Breast epithelium (tissue), 4 donors: ENCODE results near the gene MX2. TPM values are rescaled to one million over a fixed set of nuclear protein-coding genes. Genes with fewer than 3 reads are reported as not detected.
"Not testable (repeated sequence)": the region's sequence is repeated elsewhere in the genome, so short reads cannot be mapped to it uniquely, and the experiment has no call there.

Experiments used
- DNase-seq, 2 donors: peaks; one replicate each; pipeline ENCODE4 v3.0.0-alpha.2; 2019; ENCODE audit warnings: low spot score in 2 of 2
- H3K27ac ChIP-seq, 2 donors: fragments of 200-600 bp; sonication (generic) in 1 of 2; one replicate each; pipeline ENCODE4 v1.5.1; 2016 to 2019; ENCODE audit warnings: mild to moderate bottlenecking in 1 of 2
- H3K27me3 ChIP-seq, 2 donors: fragments of 200-600 bp; sonication (generic) in 1 of 2; one replicate each; pipeline versions ENCODE4 v1.5.1 to v1.6.0; 2017 to 2019; ENCODE audit warnings: control low read depth in 1 of 2, mild to moderate bottlenecking in 1 of 2
- H3K36me3 ChIP-seq: fragments of 200-600 bp; one replicate; pipeline ENCODE4 v1.5.1; 2019
- H3K4me1 ChIP-seq, 2 donors: fragments of 200-600 bp; sonication (generic); one replicate each; pipeline ENCODE4 v1.5.1; 2016 to 2019; ENCODE audit warnings: control low read depth in 1 of 2
- H3K4me3 ChIP-seq, 3 donors: fragments of 200-600 bp; sonication (generic); 1 replicate in 2 of 3; 2 replicates in 1 of 3; pipeline ENCODE4 v1.5.1; 2016 to 2019; ENCODE audit warnings: mild to moderate bottlenecking in 3 of 3, moderate library complexity in 2 of 3
- H3K9me3 ChIP-seq, 2 donors: fragments of 200-600 bp; sonication (generic) in 1 of 2; one replicate each; pipeline ENCODE4 v1.5.1; 2016 to 2019; ENCODE audit warnings: control low read depth in 1 of 2
- POLR2A ChIP-seq: fragments of 450-650 bp; IDR thresholded peaks from one replicate; pipeline ENCODE4 v1.6.1; 2016; ENCODE audit warnings: antibody characterized with exemption, mild to moderate bottlenecking, moderate library complexity
- POLR2AphosphoS5 ChIP-seq, 3 donors: sonication (generic); formaldehyde crosslinking; IDR thresholded peaks; one replicate each; pipeline ENCODE4 v1.6.1; 2017; ENCODE audit warnings: antibody characterized with exemption in 3 of 3
- intact Hi-C: fragments of 100-400 bp; cut with DNase I; formaldehyde crosslinking; loops from one replicate; pipeline ENCODE4 v1.15.1; 2023; ENCODE audit warnings: low total_unique reads
- total RNA-seq, 3 donors: library from RNA; depleted of rRNA; stranded (reverse); fragments of >200 nt; gene quantifications; one replicate each; pipeline ENCODE4 v1.1.0, GENCODE V29; 2016
- TF ChIP-seq, protein P1 (sequence below), 3 donors: fragments of 450-650 bp; IDR thresholded peaks; one replicate each; pipeline ENCODE4 v1.5.1; 2016 to 2017; ENCODE audit warnings: antibody characterized with exemption in 3 of 3, mild to moderate bottlenecking in 3 of 3, moderate library complexity in 3 of 3

MX2 gene
- total RNA-seq, 3 donors from 2014 or later = 8.9 to 31.5 (median 29.4) TPM

DNA sequence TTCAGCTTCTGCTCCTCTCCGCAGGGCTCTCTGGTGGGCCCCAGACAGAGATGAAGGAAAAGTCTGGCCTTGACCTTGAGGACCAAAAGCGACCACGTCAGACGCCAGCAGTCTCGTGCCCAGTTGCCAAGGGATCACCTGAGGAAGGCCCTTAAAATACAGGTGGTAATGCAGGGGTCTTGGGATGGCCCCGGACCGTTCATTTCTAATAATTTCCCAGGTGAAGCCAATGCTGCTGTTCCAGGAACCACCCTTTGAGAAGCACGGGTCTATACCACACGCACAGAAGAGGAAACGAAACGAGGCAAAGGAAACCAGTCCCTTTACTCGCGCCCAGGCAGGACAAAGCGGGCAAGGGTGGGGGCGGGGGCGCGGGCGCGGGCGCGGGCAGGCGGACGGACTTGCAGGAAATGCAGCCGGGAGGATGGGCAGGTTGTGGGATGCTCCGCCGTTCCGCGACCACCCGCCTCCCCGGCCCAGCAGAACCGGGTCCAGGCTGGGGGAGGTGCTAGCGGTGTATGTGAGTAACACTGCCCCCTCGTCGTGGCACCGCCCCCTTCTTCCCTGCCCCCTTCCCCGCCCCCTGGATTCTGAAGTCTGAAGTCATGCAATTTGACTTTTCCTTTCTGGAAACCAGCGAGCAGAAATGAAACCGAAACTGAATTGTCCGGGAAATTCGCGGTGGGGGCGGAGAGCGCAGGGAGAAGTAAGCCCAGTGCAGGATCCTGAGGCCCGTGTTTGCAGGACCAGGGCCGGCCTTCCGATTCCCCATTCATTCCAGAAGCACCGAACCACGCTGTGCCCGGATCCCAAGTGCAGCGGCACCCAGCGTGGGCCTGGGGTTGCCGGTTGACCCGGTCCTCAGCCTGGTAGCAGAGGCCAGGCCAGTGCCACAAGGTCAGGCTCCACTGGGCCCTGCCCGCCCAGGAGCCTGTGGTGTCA lies 58.4 kb downstream of the MX2 start:
- Histone ChIP-seq H3K36me3 (no peaks in the 10 kb centered on the region), H3K9me3 (no peaks in the 10 kb centered on the region), H3K4me3 (peak overlapping the region; percentile 65 to 86 (median 67)), H3K27me3 (no peaks in the 10 kb centered on the region), H3K27ac (peak overlapping the region; percentile 86 to 96), H3K4me1 (no peaks in the 10 kb centered on the region)
- DNase-seq = peak; percentile 72 to 81
- TF ChIP-seq POLR2AphosphoS5 (IDR thresholded peaks at IDR 0.05) (peak in 2 of 3 donors; percentile 35 to 37), POLR2A (no peak)
- TF ChIP-seq, protein P1, sequence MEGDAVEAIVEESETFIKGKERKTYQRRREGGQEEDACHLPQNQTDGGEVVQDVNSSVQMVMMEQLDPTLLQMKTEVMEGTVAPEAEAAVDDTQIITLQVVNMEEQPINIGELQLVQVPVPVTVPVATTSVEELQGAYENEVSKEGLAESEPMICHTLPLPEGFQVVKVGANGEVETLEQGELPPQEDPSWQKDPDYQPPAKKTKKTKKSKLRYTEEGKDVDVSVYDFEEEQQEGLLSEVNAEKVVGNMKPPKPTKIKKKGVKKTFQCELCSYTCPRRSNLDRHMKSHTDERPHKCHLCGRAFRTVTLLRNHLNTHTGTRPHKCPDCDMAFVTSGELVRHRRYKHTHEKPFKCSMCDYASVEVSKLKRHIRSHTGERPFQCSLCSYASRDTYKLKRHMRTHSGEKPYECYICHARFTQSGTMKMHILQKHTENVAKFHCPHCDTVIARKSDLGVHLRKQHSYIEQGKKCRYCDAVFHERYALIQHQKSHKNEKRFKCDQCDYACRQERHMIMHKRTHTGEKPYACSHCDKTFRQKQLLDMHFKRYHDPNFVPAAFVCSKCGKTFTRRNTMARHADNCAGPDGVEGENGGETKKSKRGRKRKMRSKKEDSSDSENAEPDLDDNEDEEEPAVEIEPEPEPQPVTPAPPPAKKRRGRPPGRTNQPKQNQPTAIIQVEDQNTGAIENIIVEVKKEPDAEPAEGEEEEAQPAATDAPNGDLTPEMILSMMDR (IDR thresholded peaks at IDR 0.05) = no peak
- intact Hi-C loops = no loop called here

DNA sequence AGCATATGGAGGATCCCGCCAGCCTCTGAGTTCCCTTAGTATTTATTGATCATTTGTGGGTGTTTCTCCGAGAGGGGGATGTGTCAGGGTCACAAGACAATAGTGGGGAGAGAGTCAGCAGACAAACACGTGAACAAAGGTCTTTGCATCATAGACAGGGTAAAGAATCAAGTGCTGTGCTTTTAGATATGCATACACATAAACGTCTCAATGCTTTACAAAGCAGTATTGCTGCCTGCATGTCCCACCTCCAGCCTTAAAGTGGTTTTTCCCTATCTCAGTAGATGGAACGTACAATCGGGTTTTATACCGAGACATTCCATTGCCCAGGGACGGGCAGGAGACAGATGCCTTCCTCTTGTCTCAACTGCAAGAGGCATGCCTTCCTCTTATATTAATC lies 59.2 kb downstream of the MX2 start:
- H3K27ac ChIP-seq = peak overlapping the region; percentile 86 to 96
- intact Hi-C loops, H3K4me1 ChIP-seq, DNase-seq, H3K9me3 ChIP-seq, H3K27me3 ChIP-seq, H3K36me3 ChIP-seq: not testable (repeated sequence)
- peak overlapping the region; percentile 65 to 86 (median 67) for H3K4me3 ChIP-seq

DNA sequence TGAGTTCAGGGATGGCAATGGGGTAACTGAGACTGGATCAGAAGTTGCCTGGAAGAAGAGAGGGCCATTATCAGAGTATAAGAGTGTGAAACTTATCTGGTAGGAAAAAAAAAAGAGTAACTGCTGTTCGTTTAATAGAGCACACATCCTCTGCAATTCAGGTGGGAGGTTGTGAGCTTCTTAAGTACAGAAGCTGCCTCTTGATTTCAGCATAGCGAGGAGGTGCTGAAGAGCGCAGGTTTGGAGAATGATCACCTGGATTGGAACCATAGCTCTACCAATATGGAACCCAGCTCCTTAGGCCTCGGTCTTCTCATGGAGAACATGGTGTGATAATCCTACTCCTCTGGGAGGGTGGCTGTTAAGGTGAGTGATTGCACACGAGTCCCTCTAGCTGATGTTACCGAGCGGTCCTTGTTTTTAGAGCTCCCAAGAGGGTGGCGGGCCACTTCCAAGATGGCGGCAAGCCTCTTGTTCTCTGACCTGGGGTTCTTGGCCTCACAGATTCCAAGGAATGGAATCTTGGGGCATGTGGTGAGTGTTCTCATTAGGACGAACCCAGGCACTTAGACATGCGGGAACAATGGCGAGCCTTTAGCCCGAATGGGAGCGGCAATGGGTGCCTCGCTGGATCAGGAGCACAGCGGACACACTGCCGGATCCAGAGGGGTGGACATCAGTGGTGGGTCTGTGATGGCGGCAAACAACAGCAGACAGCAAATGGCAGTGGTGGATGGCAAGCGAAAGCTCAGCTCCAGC lies 60.9 kb downstream of the MX2 start:
- H3K9me3 ChIP-seq = no peaks in the 10 kb centered on the region
- no peaks in the 10 kb centered on the region for H3K27me3 ChIP-seq
- H3K27ac ChIP-seq = peak overlapping the region in 1 of 2 donors; percentile 26
- DNase-seq = no peak
- TF ChIP-seq POLR2A = no peak
- TF ChIP-seq, protein P1 (IDR thresholded peaks at IDR 0.05) = no peak
- TF ChIP-seq POLR2AphosphoS5 (IDR thresholded peaks at IDR 0.05) = no peak
- H3K4me3 ChIP-seq = no peak overlapping the region
- no peaks in the 10 kb centered on the region for H3K4me1 ChIP-seq
- H3K36me3 ChIP-seq = no peaks in the 10 kb centered on the region
- intact Hi-C loops = no loop called here

DNA sequence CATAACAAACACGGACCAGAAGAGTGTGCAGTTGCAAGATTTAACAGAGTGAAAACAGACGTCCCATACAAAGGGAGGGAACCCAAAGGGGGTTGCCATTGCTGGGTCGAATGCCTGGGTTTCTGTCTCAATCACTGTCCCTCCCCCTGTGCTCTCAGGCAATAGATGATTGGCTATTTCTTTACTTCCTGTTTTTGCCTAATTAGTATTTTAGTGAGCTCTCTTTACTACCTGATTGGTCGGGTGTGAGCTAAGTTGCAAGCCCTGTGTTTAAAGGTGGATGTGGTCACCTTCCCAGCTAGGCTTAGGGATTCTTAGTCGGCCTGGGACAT lies 61.4 kb downstream of the MX2 start:
- DNase-seq, H3K4me1 ChIP-seq, intact Hi-C loops, H3K27ac ChIP-seq, H3K36me3 ChIP-seq, H3K27me3 ChIP-seq, H3K9me3 ChIP-seq, H3K4me3 ChIP-seq: not testable (repeated sequence)

DNA sequence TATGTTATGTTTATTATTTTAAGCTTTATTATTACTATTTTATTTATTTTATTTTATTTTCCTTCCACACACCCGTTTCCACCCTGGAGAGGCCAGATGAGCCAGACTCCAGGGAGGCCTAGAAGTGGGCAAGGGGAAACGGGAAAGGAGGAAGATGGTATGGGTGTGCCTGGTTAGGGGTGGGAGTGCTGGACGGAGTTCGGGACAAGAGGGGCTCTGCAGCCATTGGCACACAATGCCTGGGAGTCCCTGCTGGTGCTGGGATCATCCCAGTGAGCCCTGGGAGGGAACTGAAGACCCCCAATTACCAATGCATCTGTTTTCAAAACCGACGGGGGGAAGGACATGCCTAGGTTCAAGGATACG lies 63.7 kb downstream of the MX2 start:
- H3K4me1 ChIP-seq = no peaks in the 10 kb centered on the region
- H3K4me3 ChIP-seq = peak overlapping the region; percentile 70 to 80 (median 74)
- no peaks in the 10 kb centered on the region for H3K27me3 ChIP-seq
- intact Hi-C loops = no loop called here
- H3K36me3 ChIP-seq = no peaks in the 10 kb centered on the region
- H3K27ac ChIP-seq = peak overlapping the region; percentile 29 to 80
- TF ChIP-seq POLR2A (no peak), POLR2AphosphoS5 (IDR thresholded peaks at IDR 0.05) (no peak)
- TF ChIP-seq, protein P1 (IDR thresholded peaks at IDR 0.05) = no peak
- no peaks in the 10 kb centered on the region for H3K9me3 ChIP-seq
- DNase-seq = no peak
